ENCODE results near the gene SLC25A36.

DNA sequence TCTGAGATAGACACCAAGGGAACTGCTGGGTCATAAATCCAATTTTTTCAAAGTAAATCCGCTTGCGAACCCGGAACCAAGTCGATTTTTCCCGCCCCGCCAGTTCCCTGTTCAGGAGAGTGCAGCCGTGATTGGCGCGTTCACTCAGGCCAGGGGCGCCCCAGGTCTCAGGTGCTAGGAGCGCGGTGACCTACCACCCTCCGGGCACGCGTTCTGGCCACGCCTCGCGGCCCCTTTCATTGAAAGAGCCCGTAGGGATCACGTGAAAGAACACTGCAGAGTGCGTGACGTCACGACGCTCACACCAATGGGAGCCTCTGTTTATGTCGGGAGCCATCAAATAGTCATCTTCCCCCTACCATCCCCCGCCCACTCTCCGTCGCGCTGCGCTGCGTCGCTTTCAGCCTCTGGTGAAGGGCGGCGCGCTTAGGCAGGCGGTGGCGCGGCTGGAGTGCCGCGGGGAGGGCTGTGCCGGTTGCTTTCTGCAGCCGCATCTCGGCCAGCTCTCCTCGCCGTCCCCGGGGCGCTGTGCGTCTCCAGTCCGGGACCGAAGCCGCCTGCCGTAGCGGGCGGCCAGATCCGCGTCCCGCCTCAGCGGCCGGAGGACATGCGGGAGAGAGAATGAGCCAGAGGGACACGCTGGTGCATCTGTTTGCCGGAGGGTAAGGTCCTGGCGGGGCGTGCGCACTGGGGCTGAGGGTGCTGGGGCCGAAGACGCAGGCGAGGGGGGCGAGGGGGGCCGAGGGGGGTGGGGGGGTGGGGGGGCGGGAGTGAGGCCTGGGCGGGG is at the start of gene SLC25A36:
- TF ChIP-seq, protein P1, sequence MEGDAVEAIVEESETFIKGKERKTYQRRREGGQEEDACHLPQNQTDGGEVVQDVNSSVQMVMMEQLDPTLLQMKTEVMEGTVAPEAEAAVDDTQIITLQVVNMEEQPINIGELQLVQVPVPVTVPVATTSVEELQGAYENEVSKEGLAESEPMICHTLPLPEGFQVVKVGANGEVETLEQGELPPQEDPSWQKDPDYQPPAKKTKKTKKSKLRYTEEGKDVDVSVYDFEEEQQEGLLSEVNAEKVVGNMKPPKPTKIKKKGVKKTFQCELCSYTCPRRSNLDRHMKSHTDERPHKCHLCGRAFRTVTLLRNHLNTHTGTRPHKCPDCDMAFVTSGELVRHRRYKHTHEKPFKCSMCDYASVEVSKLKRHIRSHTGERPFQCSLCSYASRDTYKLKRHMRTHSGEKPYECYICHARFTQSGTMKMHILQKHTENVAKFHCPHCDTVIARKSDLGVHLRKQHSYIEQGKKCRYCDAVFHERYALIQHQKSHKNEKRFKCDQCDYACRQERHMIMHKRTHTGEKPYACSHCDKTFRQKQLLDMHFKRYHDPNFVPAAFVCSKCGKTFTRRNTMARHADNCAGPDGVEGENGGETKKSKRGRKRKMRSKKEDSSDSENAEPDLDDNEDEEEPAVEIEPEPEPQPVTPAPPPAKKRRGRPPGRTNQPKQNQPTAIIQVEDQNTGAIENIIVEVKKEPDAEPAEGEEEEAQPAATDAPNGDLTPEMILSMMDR (IDR thresholded peaks at IDR 0.05) = peak in 1 of 6 experiments; percentile 21
- TF ChIP-seq POLR2A (IDR thresholded peaks at IDR 0.05) = peak; percentile 98 to 99

Measured in Peyer's patch (tissue), 4 donors.